Measurements from ENCODE around the gene CD59. TPM values are rescaled to one million over a fixed set of nuclear protein-coding genes. Genes with fewer than 3 reads are reported as not detected.
A peak's percentile ranks its signal among the peaks of the same experiment; 100 is the strongest.

Gene CD59
- total RNA-seq, 2 donors from 2014 or later, result 68.2 to 194 TPM

DNA sequence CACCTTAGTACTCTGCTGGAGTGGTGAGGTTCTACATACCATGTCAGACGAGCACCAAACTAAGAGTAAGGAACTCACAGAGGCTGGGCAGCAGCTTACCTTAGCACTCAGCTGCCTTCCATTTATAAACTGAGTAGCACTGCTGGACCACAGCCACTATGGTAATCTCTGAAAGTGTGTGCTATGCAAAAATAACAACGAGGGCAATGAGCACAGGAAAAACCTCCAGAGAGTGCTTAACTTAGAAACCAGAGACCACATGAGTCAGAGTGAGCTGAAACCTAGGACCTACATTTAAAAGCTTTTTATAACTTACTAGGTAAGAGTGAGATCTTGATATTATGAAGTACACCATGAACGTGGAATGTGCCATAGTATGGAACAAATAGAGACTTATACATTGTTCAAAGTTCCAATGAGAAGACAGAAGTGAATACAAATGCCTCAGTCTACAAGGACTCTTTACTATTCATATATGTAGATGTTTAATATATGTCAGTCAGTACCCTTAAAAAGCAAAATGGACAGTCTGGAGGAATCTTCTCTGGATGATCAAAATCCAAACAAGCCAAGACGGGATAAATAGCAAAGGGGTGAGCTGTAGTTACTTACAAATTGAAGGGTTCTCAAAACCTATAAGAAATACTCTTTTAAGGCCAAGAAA, 17.2 kb upstream of the CD59 start:
- Histone ChIP-seq H3K9me3 (no peaks in the 10 kb centered on the region), H3K4me1 (peaks cover under 1% of the 10 kb centered on the region), H3K27me3 (no peaks in the 10 kb centered on the region), H3K36me3 (replicated peaks in 1 of 2; ENCODE audit: insufficient read depth in 1 of 2, low read depth in 2 of 2) (peaks cover 5 to 29% of the 10 kb centered on the region in 2 donors), H3K27ac (no peak overlapping the region), H3K4me3 (no peak overlapping the region)
- intact Hi-C loops (cut with DNase I), result no loop called here
- WGBS, 2 donors, result 55 to 62% methylated on average over 4 of the region's 4 CpGs
- DNase-seq, result no peak
- no peak for ATAC-seq
- no peak for TF ChIP-seq POLR2A (IDR thresholded peaks at IDR 0.05)
- TF ChIP-seq, protein P1, sequence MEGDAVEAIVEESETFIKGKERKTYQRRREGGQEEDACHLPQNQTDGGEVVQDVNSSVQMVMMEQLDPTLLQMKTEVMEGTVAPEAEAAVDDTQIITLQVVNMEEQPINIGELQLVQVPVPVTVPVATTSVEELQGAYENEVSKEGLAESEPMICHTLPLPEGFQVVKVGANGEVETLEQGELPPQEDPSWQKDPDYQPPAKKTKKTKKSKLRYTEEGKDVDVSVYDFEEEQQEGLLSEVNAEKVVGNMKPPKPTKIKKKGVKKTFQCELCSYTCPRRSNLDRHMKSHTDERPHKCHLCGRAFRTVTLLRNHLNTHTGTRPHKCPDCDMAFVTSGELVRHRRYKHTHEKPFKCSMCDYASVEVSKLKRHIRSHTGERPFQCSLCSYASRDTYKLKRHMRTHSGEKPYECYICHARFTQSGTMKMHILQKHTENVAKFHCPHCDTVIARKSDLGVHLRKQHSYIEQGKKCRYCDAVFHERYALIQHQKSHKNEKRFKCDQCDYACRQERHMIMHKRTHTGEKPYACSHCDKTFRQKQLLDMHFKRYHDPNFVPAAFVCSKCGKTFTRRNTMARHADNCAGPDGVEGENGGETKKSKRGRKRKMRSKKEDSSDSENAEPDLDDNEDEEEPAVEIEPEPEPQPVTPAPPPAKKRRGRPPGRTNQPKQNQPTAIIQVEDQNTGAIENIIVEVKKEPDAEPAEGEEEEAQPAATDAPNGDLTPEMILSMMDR (IDR thresholded peaks at IDR 0.05), result no peak

DNA sequence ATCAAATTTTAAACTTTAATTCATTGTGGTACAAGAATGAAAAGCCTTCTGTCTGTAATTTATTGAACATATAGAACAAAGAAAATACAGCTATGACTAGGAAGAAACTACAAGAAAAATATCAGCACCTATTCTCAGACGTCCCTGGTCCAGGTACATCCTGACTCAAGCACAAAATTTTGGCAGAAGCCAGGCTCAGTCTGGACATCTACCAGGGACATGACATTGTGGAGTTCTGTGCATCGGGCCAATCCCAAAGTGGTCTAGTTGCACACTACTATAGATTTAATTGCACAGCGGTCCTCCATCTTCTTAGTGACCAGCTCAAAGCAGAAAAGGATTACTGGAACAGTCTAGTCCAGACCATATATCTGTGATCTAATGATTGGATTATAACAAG, 15.7 kb upstream of the CD59 start:
- ATAC-seq (no peak), DNase-seq (no peak)
- 71 to 80% methylated on average over 3 of the region's 3 CpGs for WGBS, 2 donors
- intact Hi-C loops (cut with DNase I), result no loop called here
- Histone ChIP-seq H3K36me3 (replicated peaks in 1 of 2; ENCODE audit: insufficient read depth in 1 of 2, low read depth in 2 of 2) (peaks cover 5 to 24% of the 10 kb centered on the region in 2 donors), H3K27ac (no peak overlapping the region), H3K27me3 (no peaks in the 10 kb centered on the region), H3K4me3 (no peak overlapping the region), H3K9me3 (no peaks in the 10 kb centered on the region), H3K4me1 (peaks cover 10% of the 10 kb centered on the region)
- TF ChIP-seq, protein P1 (IDR thresholded peaks at IDR 0.05), result no peak
- no peak for TF ChIP-seq POLR2A (IDR thresholded peaks at IDR 0.05)

DNA sequence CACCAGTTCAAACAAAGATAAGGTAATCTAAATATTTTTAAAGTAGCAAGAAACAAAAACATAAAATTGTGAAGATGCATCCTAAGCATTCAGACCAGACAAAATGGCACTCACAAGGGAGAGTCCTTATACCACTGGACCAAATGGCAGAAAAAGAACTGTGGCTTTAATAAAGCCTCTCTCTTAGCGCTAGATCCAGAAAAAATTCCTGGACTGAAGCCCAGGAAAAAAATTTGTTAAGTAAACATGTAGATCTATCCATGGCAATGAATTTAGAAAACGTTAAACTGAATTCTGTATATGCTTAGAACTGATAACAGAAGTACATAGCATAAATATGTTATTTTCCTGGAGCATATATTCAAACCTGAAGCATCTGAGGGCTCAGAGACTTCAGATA, 11.8 kb upstream of the CD59 start:
- H3K27ac ChIP-seq, result no peak overlapping the region
- peaks cover 2 to 17% of the 10 kb centered on the region in 2 donors for H3K36me3 ChIP-seq (replicated peaks in 1 of 2; ENCODE audit: insufficient read depth in 1 of 2, low read depth in 2 of 2)
- intact Hi-C loops (cut with DNase I), result no loop called here
- no peak overlapping the region for H3K4me3 ChIP-seq
- ATAC-seq (no peak), DNase-seq (no peak)
- H3K27me3 ChIP-seq, result no peaks in the 10 kb centered on the region
- no peaks in the 10 kb centered on the region for H3K9me3 ChIP-seq
- TF ChIP-seq, protein P1 (IDR thresholded peaks at IDR 0.05), result no peak
- no peak for TF ChIP-seq POLR2A (IDR thresholded peaks at IDR 0.05)
- 6% methylated on average over 2 of the region's 2 CpGs for WGBS, 2 donors
- H3K4me1 ChIP-seq, result peaks cover 10% of the 10 kb centered on the region

DNA sequence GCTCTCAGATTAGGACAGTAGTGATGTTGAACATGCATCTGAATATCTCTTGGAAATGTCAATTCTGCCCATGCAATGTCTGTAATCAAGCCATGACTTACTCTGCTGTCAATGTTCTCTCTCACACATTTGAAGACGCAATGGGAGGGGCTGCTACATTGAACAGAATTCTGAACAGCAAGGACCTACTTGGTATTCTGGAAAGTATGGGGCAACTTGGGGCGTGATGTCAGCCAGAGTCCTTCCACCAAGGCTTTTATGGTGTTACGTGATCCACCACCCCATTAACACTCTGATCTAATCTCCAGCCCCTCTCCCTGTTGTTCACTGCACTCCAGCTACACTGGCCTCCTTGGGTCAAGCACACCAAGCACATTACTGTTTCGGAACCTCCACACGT, 7.1 kb upstream of the CD59 start:
- Histone ChIP-seq H3K36me3 (replicated peaks in 1 of 2; ENCODE audit: insufficient read depth in 1 of 2, low read depth in 2 of 2) (peaks cover 0 to 7% of the 10 kb centered on the region in 2 donors), H3K4me1 (peaks cover 9% of the 10 kb centered on the region), H3K27me3 (no peaks in the 10 kb centered on the region), H3K27ac (no peak overlapping the region), H3K9me3 (no peaks in the 10 kb centered on the region), H3K4me3 (no peak overlapping the region)
- no peak for DNase-seq
- TF ChIP-seq, protein P1 (IDR thresholded peaks at IDR 0.05), result no peak
- TF ChIP-seq POLR2A (IDR thresholded peaks at IDR 0.05), result no peak
- 93 to 97% methylated on average over 5 of the region's 5 CpGs for WGBS, 2 donors
- ATAC-seq, result no peak
- intact Hi-C loops (cut with DNase I), result no loop called here

DNA sequence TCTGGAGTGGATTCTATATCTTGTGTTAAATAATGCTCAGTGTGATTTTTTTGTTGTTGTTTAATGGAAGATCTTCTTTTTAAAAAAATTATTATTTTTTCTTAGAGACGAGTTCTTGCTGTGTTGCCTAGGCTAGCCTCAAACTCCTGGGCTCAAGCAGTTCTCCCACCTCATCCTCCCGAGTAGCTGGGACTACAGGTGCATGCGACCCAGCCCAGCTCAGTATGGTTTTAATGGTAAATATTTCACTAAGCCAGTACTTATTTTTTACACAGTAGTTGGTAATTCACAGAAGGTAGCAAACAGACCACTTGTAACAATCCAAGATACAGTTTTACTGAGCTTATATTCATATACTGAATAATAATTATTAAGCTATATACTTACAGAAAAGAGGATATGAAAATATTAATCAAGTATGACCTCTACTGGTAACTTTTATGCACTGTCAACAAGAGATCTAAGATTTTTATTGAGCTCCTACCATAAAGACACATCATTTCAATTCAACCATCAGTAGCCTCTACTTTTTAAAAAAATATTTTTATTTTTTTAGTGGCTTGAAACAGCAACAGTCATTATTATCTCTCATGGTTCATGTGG, 6.1 kb upstream of the CD59 start:
- Histone ChIP-seq H3K4me1 (peaks cover 4% of the 10 kb centered on the region), H3K9me3 (no peaks in the 10 kb centered on the region), H3K27ac (no peak overlapping the region), H3K27me3 (no peaks in the 10 kb centered on the region), H3K36me3 (replicated peaks in 1 of 2; ENCODE audit: insufficient read depth in 1 of 2, low read depth in 2 of 2) (peaks cover 0 to 7% of the 10 kb centered on the region in 2 donors), H3K4me3 (no peak overlapping the region)
- WGBS, 2 donors, result 61 to 74% methylated on average over 3 of the region's 3 CpGs
- peak; percentile 47 for ATAC-seq
- DNase-seq, result no peak
- intact Hi-C loops (cut with DNase I), result no loop called here
- TF ChIP-seq, protein P1 (IDR thresholded peaks at IDR 0.05), result peak in 6 of 7 experiments; percentile 39 to 62 (median 50)
- no peak for TF ChIP-seq POLR2A (IDR thresholded peaks at IDR 0.05)
